Measurements from ENCODE around the gene SUCLG2. TPM values are rescaled to one million over a fixed set of nuclear protein-coding genes. Genes with fewer than 3 reads are reported as not detected.
A peak's percentile ranks its signal among the peaks of the same experiment; 100 is the strongest.

The SUCLG2 gene
- total and polyA plus RNA-seq, 2 of the 4 experiments (the other 2 are of a cell fraction): 26.8 to 34.6 TPM

GRCh38 chr3:67647390-67647878 is 7.0 kb downstream of the SUCLG2 start (continued):
- no peak for TF ChIP-seq RFX5 (IDR thresholded peaks at IDR 0.05; ENCODE audit: low read depth, low read length)

GRCh38 chr3:67646586-67647234 is 7.7 kb downstream of the SUCLG2 start:
- H3K9me1 ChIP-seq (ENCODE audit: insufficient read depth, low read length): peaks cover 16% of the 10 kb centered on the region
- CTCF ChIA-PET: interaction anchor here (0.6 to 1.1 kb wide), 3 partner anchors 8 to 42 kb away, joined by 3 read pairs; no protein-coding TSS in a partner anchor
- POLR2A ChIA-PET (ENCODE audit: unreplicated experiment): interaction anchor here (0.5 kb wide), 1 partner anchor 236 kb away, joined by 4 read pairs; no protein-coding TSS in a partner anchor
- peak overlapping the region; percentile 89; the same call in 2 of the 3 replicates for H2BK15ac ChIP-seq (ENCODE audit: low read depth, low read length)
- no peaks in the 10 kb centered on the region for H3K36me3 ChIP-seq (ENCODE audit: control insufficient read depth, insufficient read depth, low read length)
- peak overlapping the region; percentile 39 for H3K23ac ChIP-seq (ENCODE audit: low read depth, low read length)
- peak overlapping the region; percentile 90 for H3K14ac ChIP-seq (replicated peaks; ENCODE audit: low read depth, low read length)
- in situ Hi-C loops (cut with MboI; ENCODE audit: low sequenced_read_pairs) (no loop called here), dilution Hi-C loops (cut with HindIII; ENCODE audit: low sequenced_read_pairs, unreplicated experiment) (no loop called here), intact Hi-C loops (cut with micrococcal nuclease) (loop anchor here (5.0 kb wide), 1 partner anchor 184 kb away; no protein-coding TSS in a partner anchor)
- H3K4ac ChIP-seq (ENCODE audit: low read depth, low read length): peak overlapping the region; percentile 88
- H2AK9ac ChIP-seq (replicated peaks; ENCODE audit: low read depth, low read length, poor library complexity): peak overlapping the region; percentile 19
- no peak overlapping the region for H3K4me2 ChIP-seq (ENCODE audit: low read depth, low read length)
- peak overlapping the region; percentile 81 for H4K5ac ChIP-seq (ENCODE audit: low read depth, low read length)
- H2AFZ ChIP-seq (replicated peaks; ENCODE audit: low read length, poor library complexity): no peak overlapping the region
- H2AK5ac ChIP-seq (ENCODE audit: low read depth, low read length): peak overlapping the region; percentile 84
- TF ChIP-seq ELK1 (IDR thresholded peaks at IDR 0.05; ENCODE audit: borderline replicate concordance, low read depth, low read length): no peak
- TF ChIP-seq RCOR1 (IDR thresholded peaks at IDR 0.05; ENCODE audit: insufficient replicate concordance, low read length): no peak
- no peak overlapping the region for H3K4me3 ChIP-seq (ENCODE audit: insufficient read depth, low read depth, low read length)
- H3K27me3 ChIP-seq (ENCODE audit: control insufficient read depth, insufficient read depth, low read length): no peaks in the 10 kb centered on the region
- H4K8ac ChIP-seq (ENCODE audit: low read depth in 2 of 2, low read length in 2 of 2): peak overlapping the region; percentile 29 to 63
- H3K79me1 ChIP-seq (ENCODE audit: low read depth in 1 of 2, low read length in 2 of 2): peaks cover 27 to 65% of the 10 kb centered on the region in 2 experiments
- H3K9me3 ChIP-seq (ENCODE audit: control insufficient read depth, insufficient read depth, low read length): no peaks in the 10 kb centered on the region
- H3K18ac ChIP-seq (ENCODE audit: low read depth, low read length): peak overlapping the region; percentile 88
- no peak overlapping the region for H3K56ac ChIP-seq (ENCODE audit: extremely low read depth, insufficient read depth, low read length)
- peak overlapping the region; percentile 95 for H2BK5ac ChIP-seq (ENCODE audit: low read depth, low read length, poor library complexity, severe bottlenecking)
- BruUV-seq (replicated peaks): no TSS peak
- H3K27ac ChIP-seq (ENCODE audit: insufficient read depth, low read length): peak overlapping the region; percentile 91
- DNase-seq (peak; percentile 10), ATAC-seq (ENCODE audit: low read depth) (no peak)
- WGBS, 2 experiments (ENCODE audit: extremely low coverage in 2 of 2, insufficient read length in 1 of 2): 100% methylated on average over 1 of the region's 8 CpGs; no CpG with 5 or more reads in 1 of the 2 experiments
- 0 out of 2 replicates have a peak overlapping the region, but pooled peaks have one; percentile 30 for H3K9ac ChIP-seq (ENCODE audit: low read depth, low read length)
- H2BK120ac ChIP-seq (ENCODE audit: low read depth, low read length): peak overlapping the region; percentile 87
- peak overlapping the region; percentile 85 for H2BK20ac ChIP-seq (ENCODE audit: low read depth, low read length)
- peak overlapping the region; percentile 89 for H4K91ac ChIP-seq (ENCODE audit: insufficient read depth, low read depth, low read length)
- H4K20me1 ChIP-seq (ENCODE audit: insufficient read depth, low read length): peaks cover 11% of the 10 kb centered on the region; the same call in 1 of the 2 replicates
- peaks cover 15% of the 10 kb centered on the region for H3K4me1 ChIP-seq (ENCODE audit: control insufficient read depth, insufficient read depth, low read length)

Data from IMR-90 (cell line).